ENCODE data around the gene ELSPBP1. TPM values are rescaled to one million over a fixed set of nuclear protein-coding genes. Genes with fewer than 3 reads are reported as not detected.

Gene ELSPBP1
- total and polyA plus RNA-seq, 7 donors: not detected

DNA sequence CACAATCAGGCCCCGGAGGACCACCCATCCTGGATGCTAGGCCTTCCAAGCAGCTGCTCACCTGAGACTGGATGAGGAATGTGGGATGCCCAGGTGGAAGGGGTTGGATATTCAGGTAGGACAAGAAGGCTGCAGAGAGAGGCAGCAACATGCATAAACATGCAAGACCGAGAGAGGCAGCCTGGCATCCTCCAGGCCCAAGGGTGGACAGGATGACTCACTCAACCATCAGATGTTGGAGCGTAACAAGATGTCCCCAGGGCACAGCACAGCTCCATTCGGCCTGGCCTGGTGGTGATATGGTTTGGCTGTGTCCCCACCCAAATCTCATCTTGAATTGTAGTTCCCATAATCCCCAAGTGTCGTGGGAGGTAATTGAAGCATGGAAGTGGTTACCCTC is 59.4 kb downstream of the ELSPBP1 start:
- H3K36me3 ChIP-seq: peaks cover 0 to 11% (median 0%) of the 10 kb centered on the region in 4 donors
- no peak for TF ChIP-seq POLR2AphosphoS5 (IDR thresholded peaks at IDR 0.05)
- TF ChIP-seq, protein P1, sequence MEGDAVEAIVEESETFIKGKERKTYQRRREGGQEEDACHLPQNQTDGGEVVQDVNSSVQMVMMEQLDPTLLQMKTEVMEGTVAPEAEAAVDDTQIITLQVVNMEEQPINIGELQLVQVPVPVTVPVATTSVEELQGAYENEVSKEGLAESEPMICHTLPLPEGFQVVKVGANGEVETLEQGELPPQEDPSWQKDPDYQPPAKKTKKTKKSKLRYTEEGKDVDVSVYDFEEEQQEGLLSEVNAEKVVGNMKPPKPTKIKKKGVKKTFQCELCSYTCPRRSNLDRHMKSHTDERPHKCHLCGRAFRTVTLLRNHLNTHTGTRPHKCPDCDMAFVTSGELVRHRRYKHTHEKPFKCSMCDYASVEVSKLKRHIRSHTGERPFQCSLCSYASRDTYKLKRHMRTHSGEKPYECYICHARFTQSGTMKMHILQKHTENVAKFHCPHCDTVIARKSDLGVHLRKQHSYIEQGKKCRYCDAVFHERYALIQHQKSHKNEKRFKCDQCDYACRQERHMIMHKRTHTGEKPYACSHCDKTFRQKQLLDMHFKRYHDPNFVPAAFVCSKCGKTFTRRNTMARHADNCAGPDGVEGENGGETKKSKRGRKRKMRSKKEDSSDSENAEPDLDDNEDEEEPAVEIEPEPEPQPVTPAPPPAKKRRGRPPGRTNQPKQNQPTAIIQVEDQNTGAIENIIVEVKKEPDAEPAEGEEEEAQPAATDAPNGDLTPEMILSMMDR (IDR thresholded peaks at IDR 0.05): no peak
- TF ChIP-seq EP300 (IDR thresholded peaks at IDR 0.05): no peak
- no peak for TF ChIP-seq POLR2A (IDR thresholded peaks at IDR 0.05)
- no peaks in the 10 kb centered on the region for H3K9me3 ChIP-seq
- no peak for DNase-seq
- 89 to 91% methylated on average over 5 of the region's 5 CpGs for WGBS, 2 donors
- H3K27ac ChIP-seq: no peak overlapping the region
- H3K4me1 ChIP-seq: no peaks in the 10 kb centered on the region
- H3K4me3 ChIP-seq: no peak overlapping the region
- no peaks in the 10 kb centered on the region for H3K27me3 ChIP-seq
- intact Hi-C loops (cut with DNase I): no loop called here

DNA sequence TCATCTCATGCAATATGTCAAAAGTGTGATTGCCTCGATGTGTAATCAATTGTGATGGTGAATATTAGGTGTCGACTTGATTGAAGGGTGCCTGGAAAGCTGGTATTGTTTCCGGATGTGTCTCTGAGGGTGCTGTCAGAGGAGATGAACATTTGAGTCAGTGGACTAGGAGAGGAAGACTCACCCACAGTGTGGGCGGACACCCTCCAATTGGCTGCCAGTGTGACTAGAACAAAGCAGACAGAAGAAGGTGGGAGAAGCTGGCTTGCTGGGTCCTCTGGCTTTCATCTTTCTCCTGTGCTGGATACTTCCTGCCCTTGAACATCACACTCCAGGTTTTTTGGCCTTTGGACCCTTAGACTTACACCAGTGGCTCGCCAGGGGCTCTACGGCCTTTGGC is 64.9 kb downstream of the ELSPBP1 start:
- Histone ChIP-seq H3K36me3 (peaks cover 0 to 3% (median 0%) of the 10 kb centered on the region in 4 donors), H3K4me1 (no peaks in the 10 kb centered on the region), H3K9me3 (no peaks in the 10 kb centered on the region), H3K27me3 (no peaks in the 10 kb centered on the region), H3K4me3 (no peak overlapping the region), H3K27ac (no peak overlapping the region)
- WGBS, 2 donors: 91 to 93% methylated on average over 6 of the region's 6 CpGs
- DNase-seq: peak; percentile 5
- intact Hi-C loops (cut with DNase I): no loop called here
- TF ChIP-seq, protein P1 (IDR thresholded peaks at IDR 0.05): no peak

DNA sequence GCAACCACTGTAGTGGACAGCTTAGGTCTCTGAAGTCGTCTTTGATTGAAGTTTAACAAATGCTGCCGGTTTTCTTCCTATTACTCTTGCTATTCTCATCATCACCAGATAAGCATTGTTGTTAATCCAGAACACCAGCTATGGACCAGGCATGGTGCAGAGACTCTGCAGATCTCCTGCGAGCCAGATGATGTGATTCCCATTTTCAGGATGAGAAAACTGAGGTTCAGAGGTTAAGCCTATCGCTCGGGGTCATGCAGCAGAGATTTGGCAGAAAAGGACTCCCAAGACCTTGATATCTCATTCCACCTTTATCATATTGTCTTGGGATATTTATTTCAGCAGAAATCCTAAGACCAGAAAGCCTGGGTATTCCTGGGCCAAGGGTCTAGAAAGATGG is 65.9 kb downstream of the ELSPBP1 start:
- no peak overlapping the region for H3K27ac ChIP-seq
- H3K4me3 ChIP-seq: no peak overlapping the region
- H3K27me3 ChIP-seq: no peaks in the 10 kb centered on the region
- intact Hi-C loops (cut with DNase I): no loop called here
- H3K9me3 ChIP-seq: no peaks in the 10 kb centered on the region
- TF ChIP-seq EP300 (IDR thresholded peaks at IDR 0.05) (no peak), POLR2A (IDR thresholded peaks at IDR 0.05) (no peak), POLR2AphosphoS5 (IDR thresholded peaks at IDR 0.05) (no peak)
- TF ChIP-seq, protein P1 (IDR thresholded peaks at IDR 0.05): no peak
- 91 to 93% methylated on average over 5 of the region's 5 CpGs for WGBS, 2 donors
- H3K4me1 ChIP-seq: no peaks in the 10 kb centered on the region
- DNase-seq: no peak
- H3K36me3 ChIP-seq: peaks cover 0 to 3% (median 0%) of the 10 kb centered on the region in 4 donors

DNA sequence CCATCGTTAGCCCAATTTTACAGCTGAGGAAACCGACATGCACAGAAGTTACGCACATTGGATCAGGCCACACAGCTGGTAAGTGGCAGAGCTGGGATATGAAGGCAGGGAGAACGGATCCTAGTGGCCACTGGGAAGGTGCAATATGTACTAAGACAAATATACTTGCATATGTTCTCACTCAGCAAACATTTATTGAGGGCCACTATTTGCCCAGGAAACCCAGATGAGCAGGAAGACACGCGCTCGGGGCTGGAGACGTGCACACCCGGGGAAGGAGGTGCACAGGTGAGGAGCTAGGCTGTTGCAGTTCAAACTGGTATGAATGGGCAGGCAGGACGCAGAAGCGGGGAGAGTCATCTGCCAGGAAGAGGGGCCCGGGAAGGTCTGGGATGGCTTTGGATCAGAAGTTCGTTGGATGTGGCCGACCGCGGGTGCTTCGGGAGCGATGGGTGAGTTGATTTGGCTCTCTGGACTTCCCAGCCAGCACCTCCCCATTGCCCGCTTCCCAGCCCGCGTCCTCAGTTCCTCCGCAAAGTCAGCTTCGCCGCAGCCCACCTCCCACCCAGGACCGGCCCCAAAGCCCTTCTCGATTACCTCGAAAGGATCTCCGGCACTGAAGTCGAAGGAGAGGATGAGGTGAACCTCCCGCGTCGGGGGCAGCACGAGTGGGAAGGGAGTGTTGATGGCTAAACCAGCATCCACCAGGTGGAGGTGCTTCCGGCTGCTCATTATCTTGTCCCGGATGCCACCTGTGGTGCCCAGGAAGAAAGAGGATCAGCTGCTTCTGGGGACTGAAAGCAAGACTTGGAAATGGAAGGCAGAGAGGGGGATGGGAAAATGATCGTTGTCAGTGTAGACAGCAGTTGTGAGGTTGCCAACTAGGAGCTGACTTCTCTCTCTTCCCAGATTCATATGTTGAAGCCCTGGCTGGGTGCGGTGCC is 67.2 kb downstream of the ELSPBP1 start:
- H3K9me3 ChIP-seq: no peaks in the 10 kb centered on the region
- no peaks in the 10 kb centered on the region for H3K27me3 ChIP-seq
- no peak overlapping the region for H3K4me3 ChIP-seq
- H3K36me3 ChIP-seq: peaks cover 0 to 3% (median 0%) of the 10 kb centered on the region in 4 donors
- TF ChIP-seq POLR2A (IDR thresholded peaks at IDR 0.05) (no peak), POLR2AphosphoS5 (IDR thresholded peaks at IDR 0.05) (no peak), EP300 (IDR thresholded peaks at IDR 0.05) (no peak)
- TF ChIP-seq, protein P1 (IDR thresholded peaks at IDR 0.05): no peak
- H3K27ac ChIP-seq: no peak overlapping the region
- DNase-seq: peak; percentile 39
- intact Hi-C loops (cut with DNase I): no loop called here
- WGBS, 2 donors: 47 to 48% methylated on average over 37 of the region's 37 CpGs
- no peaks in the 10 kb centered on the region for H3K4me1 ChIP-seq

Data from sigmoid colon (tissue), 7 donors.